K562 (cell line): ENCODE data around the gene ITGA11. TPM values are rescaled to one million over a fixed set of nuclear protein-coding genes. Genes with fewer than 3 reads are reported as not detected.

Source experiments
- ATAC-seq: fragments of 200-7000 bp; cut with Tn5 transposase; 3 replicates; pipeline ENCODE4 v1.9.1; 2020; ENCODE audit warnings: moderate library complexity
- BruUV-seq: library from RNA; stranded (reverse); fragments of 400-500 nt; replicated peaks from 2 replicates; lab custom pipeline; 2021; lab: Mats Ljungman, UMichigan
- CTCF ChIA-PET: fragments of 300-600 bp; formaldehyde crosslinking; extraction: SDS; loops from one replicate; lab custom pipeline; 2021; ENCODE audit warnings: low intra/inter-chr PET ratio; lab: Yijun Ruan, JAX
- POLR2A ChIA-PET: fragments of 300-600, 350-650 bp; sonication (Branson Sonifier 250); formaldehyde crosslinking; extraction: SDS; loops from one replicate; lab custom pipeline; 2021; ENCODE audit warnings: antibody characterized with exemption, inconsistent platforms; lab: Yijun Ruan, JAX
- DNase-seq, 4 experiments: peaks; one replicate each; pipeline versions ENCODE4 v3.0.0 to v3.0.0-alpha.2; 2011 to 2018; ENCODE audit warnings: low spot score in 3 of 4, mixed read lengths in 3 of 4; ENCODE audit errors: extremely low read depth in 1 of 4
- FAIRE-seq: peaks from 2 replicates; lab custom pipeline; 2011; peaks lifted over from hg19 to GRCh38; lab: Jason Lieb, UNC
- H2AFZ ChIP-seq: 2 replicates; pipeline ENCODE4 v1.6.0; 2011; ENCODE audit warnings: low read depth, low read length, control low read depth, inconsistent platforms
- H3K27ac ChIP-seq: fragments of 200-600 bp; 3 replicates; pipeline ENCODE4 v1.8.0; 2011; ENCODE audit warnings: low read depth, mild to moderate bottlenecking, control low read depth, inconsistent platforms, low read length, moderate library complexity, mixed read lengths; ENCODE audit errors: extremely low read depth
- H3K27me3 ChIP-seq, 2 experiments: fragments of 300-600 bp in 1 of 2; 2 replicates in 1 of 2; 3 replicates in 1 of 2; pipeline versions ENCODE4 v1.6.0 to v1.8.0; 2011; ENCODE audit warnings: inconsistent platforms in 2 of 2, low read length in 2 of 2, mild to moderate bottlenecking in 1 of 2, mixed read lengths in 1 of 2, moderate library complexity in 1 of 2; ENCODE audit not compliant: control insufficient read depth in 2 of 2, insufficient read depth in 2 of 2
- H3K36me3 ChIP-seq: fragments of 300-600 bp; 3 replicates; pipeline ENCODE4 v1.8.0; 2011; ENCODE audit warnings: mild to moderate bottlenecking, low read length, inconsistent platforms; ENCODE audit not compliant: control insufficient read depth, insufficient read depth
- H3K4me1 ChIP-seq, 2 experiments: fragments of 200-600 bp in 1 of 2; replicated peaks in 1 of 2; 2 replicates in 1 of 2; 3 replicates in 1 of 2; pipeline versions ENCODE4 v1.5.1 to v1.8.0; 2011; ENCODE audit warnings: inconsistent platforms in 2 of 2, low read length in 2 of 2, mild to moderate bottlenecking in 1 of 2, mixed read lengths in 1 of 2, moderate library complexity in 1 of 2; ENCODE audit not compliant: control insufficient read depth in 2 of 2, insufficient read depth in 2 of 2
- H3K4me2 ChIP-seq: 2 replicates; pipeline ENCODE4 v1.6.1; 2011; ENCODE audit warnings: low read length, control low read depth, inconsistent platforms, mixed read lengths; ENCODE audit not compliant: insufficient read depth
- H3K4me3 ChIP-seq: fragments of 200-600 bp; sonication (generic), shearing (Covaris generic); 2 replicates; pipeline ENCODE4 v1.5.1; 2016; ENCODE audit warnings: control low read depth, inconsistent platforms
- H3K79me2 ChIP-seq: fragments of 200-600 bp; 3 replicates; pipeline ENCODE4 v1.8.0; 2011; ENCODE audit warnings: low read length, inconsistent platforms; ENCODE audit not compliant: control insufficient read depth, insufficient read depth
- H3K9ac ChIP-seq, 2 experiments: 2 replicates each; pipeline versions ENCODE4 v1.6.0 to v1.6.1; 2011; ENCODE audit warnings: low read depth in 2 of 2, low read length in 2 of 2, control low read depth in 1 of 2, inconsistent platforms in 1 of 2, mild to moderate bottlenecking in 1 of 2, mixed read lengths in 1 of 2; ENCODE audit not compliant: insufficient read depth in 1 of 2
- H3K9me1 ChIP-seq: one replicate; pipeline ENCODE4 v1.6.0; 2011; ENCODE audit warnings: inconsistent platforms, mild to moderate bottlenecking, low read length, moderate library complexity; ENCODE audit not compliant: control insufficient read depth, insufficient read depth
- H3K9me3 ChIP-seq: replicated peaks from 2 replicates; pipeline ENCODE4 v1.5.1; 2011; ENCODE audit warnings: low read depth, low read length, inconsistent platforms; ENCODE audit not compliant: control insufficient read depth, insufficient read depth
- H4K20me1 ChIP-seq: replicated peaks from 2 replicates; pipeline ENCODE4 v1.6.1; 2011; ENCODE audit warnings: low read length, inconsistent platforms, mixed read lengths; ENCODE audit not compliant: control insufficient read depth, insufficient read depth
- KDM1A ChIP-seq, 2 experiments: fragments of 450-650 bp; IDR thresholded peaks; 2 replicates each; pipeline ENCODE4 v1.6.1; 2016; ENCODE audit warnings: mild to moderate bottlenecking in 2 of 2
- SMAD2 ChIP-seq: fragments of 150-350 bp; IDR thresholded peaks from 2 replicates; pipeline ENCODE4 v1.6.1; 2014; ENCODE audit warnings: low read depth, mild to moderate bottlenecking, low read length
- ZFX ChIP-seq: sonication (generic); formaldehyde crosslinking; IDR thresholded peaks from 2 replicates; pipeline ENCODE4 v1.8.0; 2022; ENCODE audit warnings: mild to moderate bottlenecking, missing genetic modification reagents, moderate library complexity
- ZNF224 ChIP-seq: sonication (generic); formaldehyde crosslinking; IDR thresholded peaks from 2 replicates; pipeline ENCODE4 v1.8.0; 2022; ENCODE audit warnings: mild to moderate bottlenecking, missing genetic modification reagents
- ZNF318 ChIP-seq, 2 experiments: fragments of 450-650 bp; IDR thresholded peaks; 2 replicates each; pipeline ENCODE4 v1.6.1; 2016; ENCODE audit warnings: mild to moderate bottlenecking in 2 of 2, borderline replicate concordance in 1 of 2, low read depth in 1 of 2, moderate library complexity in 1 of 2
- WGBS: fragments of 100-300 bp; shearing (Covaris generic); methylation state at CpG from one replicate; pipeline ENCODE4 v1.1.6; 2016; ENCODE audit warnings: low coverage, mixed read lengths; ENCODE audit not compliant: insufficient coverage; ENCODE audit errors: missing lambda C conversion rate; 5-methylcytosine and 5-hydroxymethylcytosine counted together
- in situ Hi-C: fragments of 300-500 bp; cut with MboI; formaldehyde crosslinking; loops from 4 replicates; pipeline ENCODE4 v1.15.0; 2018; ENCODE audit warnings: inconsistent platforms, mixed read lengths
- intact Hi-C: fragments of 100-400 bp; cut with micrococcal nuclease; formaldehyde crosslinking; loops from 2 replicates; pipeline ENCODE4 v1.14.2; 2022
- polyA plus RNA-seq, 8 experiments: library from polyadenylated mRNA; depleted of rRNA in 4 of 8; stranded (reverse) in 5 of 8; unstranded in 3 of 8; fragments of >200 nt; fragmentation: Nextera tagmentation in 2 of 8; fragmentation: Illumina TruSeq in 1 of 8; extraction: Ambion mirVana in 2 of 8; extraction: Trizol in 1 of 8; gene quantifications; 2 replicates each; pipeline versions ENCODE4 v1.2.1 to v1.2.3, GENCODE V29; 2011 to 2014; ENCODE audit warnings: inconsistent platforms in 1 of 8, missing spikeins in 1 of 8
- total RNA-seq, 7 experiments: library from RNA; depleted of rRNA in 6 of 7; stranded (reverse); fragments of >200 nt in 6 of 7; fragmentation: Illumina TruSeq in 2 of 7; extraction: Trizol in 2 of 7; gene quantifications; 2 replicates each; pipeline versions ENCODE4 v1.2.1 to v1.2.3, GENCODE V29; 2011 to 2021; ENCODE audit warnings: low replicate concordance in 1 of 7

Gene ITGA11
- total and polyA plus RNA-seq, 9 of the 15 experiments (the other 6 are each of a cell fraction or from before 2014, with no cell fraction given): 0.01 TPM; not detected in 8

GRCh38 chr15:68414591-68414990 lies 17.4 kb downstream of the ITGA11 start:
- peaks cover 4 to 8% of the 10 kb centered on the region in 2 experiments; a peak in 4 of 5 replicates for H3K27me3 ChIP-seq
- in situ Hi-C loops (no loop called here), intact Hi-C loops (no loop called here)
- BruUV-seq: no TSS peak
- no peak for FAIRE-seq
- ChIA-PET CTCF (no interaction called here), POLR2A (no interaction called here)
- H3K4me3 ChIP-seq: no peak overlapping the region
- no peak overlapping the region for H3K27ac ChIP-seq
- H3K79me2 ChIP-seq: no peaks in the 10 kb centered on the region
- H3K4me1 ChIP-seq: peaks cover 0 to 14% of the 10 kb centered on the region in 2 experiments; a peak in 2 of 5 replicates
- H2AFZ ChIP-seq: no peak overlapping the region
- no peaks in the 10 kb centered on the region for H4K20me1 ChIP-seq
- WGBS: 20% methylated on average over 8 of the region's 8 CpGs
- H3K9me3 ChIP-seq: no peaks in the 10 kb centered on the region
- ATAC-seq: no peak
- no peaks in the 10 kb centered on the region for H3K36me3 ChIP-seq
- DNase-seq: no peak
- no peak overlapping the region for H3K9ac ChIP-seq
- H3K4me2 ChIP-seq: no peak overlapping the region
- no peak for TF ChIP-seq SMAD2
- no peak for TF ChIP-seq KDM1A (IDR thresholded peaks at IDR 0.05)
- TF ChIP-seq ZFX (CRISPR knock-in tag): no peak
- no peak for TF ChIP-seq ZNF318 (IDR thresholded peaks at IDR 0.05; ENCODE audit: borderline replicate concordance in 1 of 2, low read depth in 1 of 2)
- TF ChIP-seq ZNF224 (CRISPR knock-in tag): no peak
- no peaks in the 10 kb centered on the region for H3K9me1 ChIP-seq
